ENCODE measurements around the gene LCLAT1.

DNA sequence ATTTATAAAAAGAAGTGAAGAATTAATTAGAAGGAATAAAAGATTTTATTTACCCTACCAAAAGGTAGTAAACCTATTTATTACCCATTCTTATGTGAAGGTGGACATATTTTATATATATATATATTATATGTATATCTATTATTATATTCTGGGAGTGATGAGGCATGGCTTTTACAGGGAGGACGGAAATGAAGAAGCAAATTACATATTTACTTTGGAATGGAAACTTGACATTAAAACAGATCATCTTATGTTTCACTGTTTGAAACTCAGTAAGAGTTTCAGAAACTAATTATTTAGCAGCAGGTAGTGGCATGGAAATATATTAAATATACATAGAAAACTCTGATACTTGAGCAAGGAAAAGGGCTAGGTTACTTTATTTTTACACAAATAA, 143.4 kb downstream of the LCLAT1 start:
- TF ChIP-seq, protein P1, sequence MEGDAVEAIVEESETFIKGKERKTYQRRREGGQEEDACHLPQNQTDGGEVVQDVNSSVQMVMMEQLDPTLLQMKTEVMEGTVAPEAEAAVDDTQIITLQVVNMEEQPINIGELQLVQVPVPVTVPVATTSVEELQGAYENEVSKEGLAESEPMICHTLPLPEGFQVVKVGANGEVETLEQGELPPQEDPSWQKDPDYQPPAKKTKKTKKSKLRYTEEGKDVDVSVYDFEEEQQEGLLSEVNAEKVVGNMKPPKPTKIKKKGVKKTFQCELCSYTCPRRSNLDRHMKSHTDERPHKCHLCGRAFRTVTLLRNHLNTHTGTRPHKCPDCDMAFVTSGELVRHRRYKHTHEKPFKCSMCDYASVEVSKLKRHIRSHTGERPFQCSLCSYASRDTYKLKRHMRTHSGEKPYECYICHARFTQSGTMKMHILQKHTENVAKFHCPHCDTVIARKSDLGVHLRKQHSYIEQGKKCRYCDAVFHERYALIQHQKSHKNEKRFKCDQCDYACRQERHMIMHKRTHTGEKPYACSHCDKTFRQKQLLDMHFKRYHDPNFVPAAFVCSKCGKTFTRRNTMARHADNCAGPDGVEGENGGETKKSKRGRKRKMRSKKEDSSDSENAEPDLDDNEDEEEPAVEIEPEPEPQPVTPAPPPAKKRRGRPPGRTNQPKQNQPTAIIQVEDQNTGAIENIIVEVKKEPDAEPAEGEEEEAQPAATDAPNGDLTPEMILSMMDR (IDR thresholded peaks at IDR 0.05; ENCODE audit: low read length) = no peak
- no peak for TF ChIP-seq EZH2 (IDR thresholded peaks at IDR 0.05; ENCODE audit: borderline replicate concordance, low read length)

All from OCI-LY1 (cell line).